ENCODE data around the gene MYOM1. TPM values are rescaled to one million over a fixed set of nuclear protein-coding genes. Genes with fewer than 3 reads are reported as not detected.

MYOM1 gene
- total RNA-seq, 1 experiment from 2014 or later, result 0.92 TPM

DNA sequence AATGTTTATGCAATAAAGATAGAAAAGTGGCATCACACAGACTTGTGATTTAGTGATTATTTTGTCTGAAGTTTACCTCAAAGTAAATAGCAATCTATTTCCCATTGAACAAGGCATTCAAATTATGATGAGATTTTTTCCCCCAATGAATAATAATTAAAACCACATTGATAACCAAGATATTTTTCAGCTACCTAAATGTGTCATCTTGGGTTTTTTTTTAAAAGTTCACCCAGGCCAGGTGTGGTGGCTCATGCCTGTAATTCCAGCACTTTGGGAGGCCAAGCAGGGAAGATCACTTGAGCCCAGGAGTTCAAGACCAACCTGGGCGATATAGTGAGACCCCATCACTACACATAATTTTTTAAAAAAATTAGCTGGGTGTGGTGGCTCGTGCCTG is 27.0 kb downstream of the MYOM1 start:
- ChIA-PET POLR2A (no interaction called here), CTCF (no interaction called here)
- Histone ChIP-seq H3K9me3 (ENCODE audit: control insufficient read depth, insufficient read depth, low read depth, low read length) (no peaks in the 10 kb centered on the region), H3K27me3 (ENCODE audit: control insufficient read depth, insufficient read depth, low read length) (no peaks in the 10 kb centered on the region), H3K27ac (ENCODE audit: low read length) (no peak overlapping the region), H3K4me1 (ENCODE audit: control insufficient read depth, insufficient read depth, low read length) (no peaks in the 10 kb centered on the region), H3K36me3 (ENCODE audit: control insufficient read depth, insufficient read depth, low read length) (no peaks in the 10 kb centered on the region), H3K4me3 (ENCODE audit: low read depth in 2 of 2, low read length in 2 of 2) (no peak overlapping the region)
- DNase-seq (ENCODE audit: low read depth, low spot score), result no peak
- intact Hi-C loops (cut with micrococcal nuclease; ENCODE audit: unreplicated experiment), result no loop called here
- no TSS peak for BruUV-seq (replicated peaks)
- in situ Hi-C loops (cut with HindIII; ENCODE audit: low pct_unique_long_range_greater_than_20kb, low sequenced_read_pairs), result no loop called here
- ATAC-seq, result no peak
- no peak for TF ChIP-seq POLR2AphosphoS5 (IDR thresholded peaks at IDR 0.05; ENCODE audit: low read depth, low read length)
- TF ChIP-seq, protein P1, sequence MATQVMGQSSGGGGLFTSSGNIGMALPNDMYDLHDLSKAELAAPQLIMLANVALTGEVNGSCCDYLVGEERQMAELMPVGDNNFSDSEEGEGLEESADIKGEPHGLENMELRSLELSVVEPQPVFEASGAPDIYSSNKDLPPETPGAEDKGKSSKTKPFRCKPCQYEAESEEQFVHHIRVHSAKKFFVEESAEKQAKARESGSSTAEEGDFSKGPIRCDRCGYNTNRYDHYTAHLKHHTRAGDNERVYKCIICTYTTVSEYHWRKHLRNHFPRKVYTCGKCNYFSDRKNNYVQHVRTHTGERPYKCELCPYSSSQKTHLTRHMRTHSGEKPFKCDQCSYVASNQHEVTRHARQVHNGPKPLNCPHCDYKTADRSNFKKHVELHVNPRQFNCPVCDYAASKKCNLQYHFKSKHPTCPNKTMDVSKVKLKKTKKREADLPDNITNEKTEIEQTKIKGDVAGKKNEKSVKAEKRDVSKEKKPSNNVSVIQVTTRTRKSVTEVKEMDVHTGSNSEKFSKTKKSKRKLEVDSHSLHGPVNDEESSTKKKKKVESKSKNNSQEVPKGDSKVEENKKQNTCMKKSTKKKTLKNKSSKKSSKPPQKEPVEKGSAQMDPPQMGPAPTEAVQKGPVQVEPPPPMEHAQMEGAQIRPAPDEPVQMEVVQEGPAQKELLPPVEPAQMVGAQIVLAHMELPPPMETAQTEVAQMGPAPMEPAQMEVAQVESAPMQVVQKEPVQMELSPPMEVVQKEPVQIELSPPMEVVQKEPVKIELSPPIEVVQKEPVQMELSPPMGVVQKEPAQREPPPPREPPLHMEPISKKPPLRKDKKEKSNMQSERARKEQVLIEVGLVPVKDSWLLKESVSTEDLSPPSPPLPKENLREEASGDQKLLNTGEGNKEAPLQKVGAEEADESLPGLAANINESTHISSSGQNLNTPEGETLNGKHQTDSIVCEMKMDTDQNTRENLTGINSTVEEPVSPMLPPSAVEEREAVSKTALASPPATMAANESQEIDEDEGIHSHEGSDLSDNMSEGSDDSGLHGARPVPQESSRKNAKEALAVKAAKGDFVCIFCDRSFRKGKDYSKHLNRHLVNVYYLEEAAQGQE (IDR thresholded peaks at IDR 0.05; ENCODE audit: insufficient read depth in 1 of 2, low read depth in 2 of 2, low read length in 1 of 2), result no peak
- TF ChIP-seq TCF7L2 (IDR thresholded peaks at IDR 0.05; ENCODE audit: low read depth, low read length), result no peak
- TF ChIP-seq SIN3A (IDR thresholded peaks at IDR 0.05; ENCODE audit: borderline replicate concordance, insufficient read depth, low read depth, low read length), result no peak
- TF ChIP-seq, protein P2, sequence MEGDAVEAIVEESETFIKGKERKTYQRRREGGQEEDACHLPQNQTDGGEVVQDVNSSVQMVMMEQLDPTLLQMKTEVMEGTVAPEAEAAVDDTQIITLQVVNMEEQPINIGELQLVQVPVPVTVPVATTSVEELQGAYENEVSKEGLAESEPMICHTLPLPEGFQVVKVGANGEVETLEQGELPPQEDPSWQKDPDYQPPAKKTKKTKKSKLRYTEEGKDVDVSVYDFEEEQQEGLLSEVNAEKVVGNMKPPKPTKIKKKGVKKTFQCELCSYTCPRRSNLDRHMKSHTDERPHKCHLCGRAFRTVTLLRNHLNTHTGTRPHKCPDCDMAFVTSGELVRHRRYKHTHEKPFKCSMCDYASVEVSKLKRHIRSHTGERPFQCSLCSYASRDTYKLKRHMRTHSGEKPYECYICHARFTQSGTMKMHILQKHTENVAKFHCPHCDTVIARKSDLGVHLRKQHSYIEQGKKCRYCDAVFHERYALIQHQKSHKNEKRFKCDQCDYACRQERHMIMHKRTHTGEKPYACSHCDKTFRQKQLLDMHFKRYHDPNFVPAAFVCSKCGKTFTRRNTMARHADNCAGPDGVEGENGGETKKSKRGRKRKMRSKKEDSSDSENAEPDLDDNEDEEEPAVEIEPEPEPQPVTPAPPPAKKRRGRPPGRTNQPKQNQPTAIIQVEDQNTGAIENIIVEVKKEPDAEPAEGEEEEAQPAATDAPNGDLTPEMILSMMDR (IDR thresholded peaks at IDR 0.05), result no peak

DNA sequence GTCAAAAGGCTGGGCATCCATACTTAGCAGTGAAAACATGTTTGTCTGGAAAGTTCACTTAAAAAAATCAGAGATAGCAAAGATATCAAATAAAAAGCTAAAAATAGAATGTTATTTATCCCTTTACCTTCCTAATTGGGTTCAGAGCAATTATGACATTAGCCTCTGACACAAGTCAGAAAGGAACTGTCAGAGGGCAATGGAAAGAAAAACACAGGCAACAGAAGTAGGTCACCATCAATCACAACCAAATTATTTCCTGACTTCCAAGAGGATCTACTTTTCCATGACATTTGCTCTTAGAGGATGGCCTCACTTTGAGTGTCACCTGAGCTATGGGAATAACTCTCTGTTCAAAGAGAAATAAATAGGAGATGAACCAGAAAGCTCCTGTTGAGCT is 27.5 kb downstream of the MYOM1 start:
- intact Hi-C loops (cut with micrococcal nuclease; ENCODE audit: unreplicated experiment), result no loop called here
- Histone ChIP-seq H3K9me3 (ENCODE audit: control insufficient read depth, insufficient read depth, low read depth, low read length) (no peaks in the 10 kb centered on the region), H3K27ac (ENCODE audit: low read length) (no peak overlapping the region), H3K27me3 (ENCODE audit: control insufficient read depth, insufficient read depth, low read length) (no peaks in the 10 kb centered on the region), H3K4me3 (ENCODE audit: low read depth in 2 of 2, low read length in 2 of 2) (no peak overlapping the region), H3K4me1 (ENCODE audit: control insufficient read depth, insufficient read depth, low read length) (no peaks in the 10 kb centered on the region), H3K36me3 (ENCODE audit: control insufficient read depth, insufficient read depth, low read length) (no peaks in the 10 kb centered on the region)
- TF ChIP-seq, protein P1 (IDR thresholded peaks at IDR 0.05; ENCODE audit: insufficient read depth in 1 of 2, low read depth in 2 of 2, low read length in 1 of 2), result no peak
- TF ChIP-seq SIN3A (IDR thresholded peaks at IDR 0.05; ENCODE audit: borderline replicate concordance, insufficient read depth, low read depth, low read length), result no peak
- TF ChIP-seq TCF7L2 (IDR thresholded peaks at IDR 0.05; ENCODE audit: low read depth, low read length), result no peak
- TF ChIP-seq, protein P2 (IDR thresholded peaks at IDR 0.05), result no peak
- TF ChIP-seq POLR2AphosphoS5 (IDR thresholded peaks at IDR 0.05; ENCODE audit: low read depth, low read length), result no peak
- ATAC-seq (no peak), DNase-seq (ENCODE audit: low read depth, low spot score) (no peak)
- ChIA-PET POLR2A (no interaction called here), CTCF (no interaction called here)
- no TSS peak for BruUV-seq (replicated peaks)
- in situ Hi-C loops (cut with HindIII; ENCODE audit: low pct_unique_long_range_greater_than_20kb, low sequenced_read_pairs), result no loop called here
